HepG2 (cell line): Measurements from ENCODE around the gene SHROOM1.

ENCODE experiments used
- MEF2D ChIP-seq: sonication (generic); formaldehyde crosslinking; IDR thresholded peaks from 2 replicates; pipeline ENCODE4 v1.5.1; 2020; ENCODE audit warnings: mild to moderate bottlenecking, missing genetic modification reagents
- TCF7L2 ChIP-seq: IDR thresholded peaks from 2 replicates; pipeline ENCODE4 v1.6.1; 2011; ENCODE audit warnings: mild to moderate bottlenecking, low read depth, low read length, moderate library complexity

GRCh38 chr5:132831095-132831860 lies 831 bp upstream of the SHROOM1 start:
- TF ChIP-seq TCF7L2 = no peak
- no peak for TF ChIP-seq MEF2D (CRISPR knock-in tag)
